Thoracic aorta (tissue), 2 donors: ENCODE data around the gene CHD6. TPM values are rescaled to one million over a fixed set of nuclear protein-coding genes. Genes with fewer than 3 reads are reported as not detected.
A peak's percentile ranks its signal among the peaks of the same experiment; 100 is the strongest.

Source experiments
- ATAC-seq: fragments of 150-250 bp; one replicate; pipeline ENCODE4 v1.8.0; 2017; ENCODE audit warnings: low read depth; ENCODE audit not compliant: insufficient number of reproducible peaks, low FRiP score
- DNase-seq: peaks from one replicate; pipeline ENCODE4 v3.0.0-alpha.2; 2020; ENCODE audit warnings: low spot score
- H3K27ac ChIP-seq, 2 donors: fragments of 200-600 bp; sonication (generic); 1 replicate in 1 of 2; 2 replicates in 1 of 2; pipeline ENCODE4 v1.5.1; 2016; ENCODE audit warnings: mild to moderate bottlenecking in 2 of 2, moderate library complexity in 2 of 2
- H3K27me3 ChIP-seq: fragments of 200-600 bp; sonication (generic); replicated peaks from 2 replicates; pipeline ENCODE4 v1.6.0; 2016; ENCODE audit warnings: mild to moderate bottlenecking; ENCODE audit not compliant: insufficient read depth
- H3K36me3 ChIP-seq: fragments of 200-600 bp; sonication (generic); one replicate; pipeline ENCODE4 v1.5.1; 2016
- H3K4me1 ChIP-seq, 2 donors: fragments of 200-600 bp; sonication (generic); 1 replicate in 1 of 2; 2 replicates in 1 of 2; pipeline versions ENCODE4 v1.5.1 to v1.6.0; 2016; ENCODE audit warnings: low read depth in 2 of 2, mild to moderate bottlenecking in 1 of 2; ENCODE audit not compliant: control insufficient read depth in 1 of 2
- H3K4me3 ChIP-seq: fragments of 200-600 bp; sonication (generic); 2 replicates; pipeline ENCODE4 v1.5.1; 2016; ENCODE audit warnings: mild to moderate bottlenecking
- H3K9me3 ChIP-seq: fragments of 200-600 bp; sonication (generic); 2 replicates; pipeline ENCODE4 v1.5.1; 2016
- CTCF ChIP-seq: fragments of 200-600 bp; sonication (generic); IDR thresholded peaks from one replicate; pipeline ENCODE4 v1.5.1; 2019; ENCODE audit warnings: antibody characterized with exemption
- total RNA-seq, 2 donors: library from RNA; depleted of rRNA; stranded (reverse); fragments of >200 nt; gene quantifications; one replicate each; pipeline versions ENCODE4 v1.1.0 to v1.2.3, GENCODE V29; 2016

Gene CHD6
- total RNA-seq, 2 donors from 2014 or later = 43.9 to 44.6 TPM

- no peaks in the 10 kb centered on the region for H3K9me3 ChIP-seq
- no peak for DNase-seq
- no peak for TF ChIP-seq CTCF
- H3K27me3 ChIP-seq = no peaks in the 10 kb centered on the region
- H3K27ac ChIP-seq = no peak overlapping the region
- no peaks in the 10 kb centered on the region for H3K4me1 ChIP-seq
- H3K4me3 ChIP-seq = no peak overlapping the region
- H3K36me3 ChIP-seq = peaks cover 58% of the 10 kb centered on the region
- no peak for ATAC-seq
Observed at GRCh38 chr20:41418739-41419293, 199.4 kb downstream of the CHD6 start.

GRCh38 chr20:41418031-41418430 lies 200.1 kb downstream of the CHD6 start:
- H3K27me3 ChIP-seq = no peaks in the 10 kb centered on the region
- H3K4me1 ChIP-seq = no peaks in the 10 kb centered on the region
- DNase-seq (no peak), ATAC-seq (no peak)
- no peak for TF ChIP-seq CTCF
- H3K36me3 ChIP-seq = peaks cover 58% of the 10 kb centered on the region
- no peak overlapping the region for H3K27ac ChIP-seq
- no peaks in the 10 kb centered on the region for H3K9me3 ChIP-seq
- no peak overlapping the region for H3K4me3 ChIP-seq

- Histone ChIP-seq H3K4me1 (peaks cover 0 to 15% of the 10 kb centered on the region in 2 donors), H3K9me3 (no peaks in the 10 kb centered on the region), H3K27ac (no peak overlapping the region), H3K27me3 (no peaks in the 10 kb centered on the region), H3K4me3 (no peak overlapping the region), H3K36me3 (peaks cover 38% of the 10 kb centered on the region)
- ATAC-seq (no peak), DNase-seq (no peak)
- TF ChIP-seq CTCF = no peak
Observed at GRCh38 chr20:41415191-41415590, 203.0 kb downstream of the CHD6 start.

GRCh38 chr20:41413169-41413568 lies 205.0 kb downstream of the CHD6 start:
- Histone ChIP-seq H3K27me3 (no peaks in the 10 kb centered on the region), H3K9me3 (no peaks in the 10 kb centered on the region), H3K36me3 (peaks cover 51% of the 10 kb centered on the region), H3K27ac (no peak overlapping the region), H3K4me3 (no peak overlapping the region), H3K4me1 (peaks cover 0 to 15% of the 10 kb centered on the region in 2 donors)
- TF ChIP-seq CTCF = no peak
- ATAC-seq (no peak), DNase-seq (no peak)

- peaks cover 0 to 15% of the 10 kb centered on the region in 2 donors for H3K4me1 ChIP-seq
- no peak for ATAC-seq
- DNase-seq = no peak
- H3K27ac ChIP-seq = peak overlapping the region; percentile 67 to 78
- H3K36me3 ChIP-seq = peaks cover 49% of the 10 kb centered on the region
- no peaks in the 10 kb centered on the region for H3K9me3 ChIP-seq
- no peak overlapping the region for H3K4me3 ChIP-seq
- TF ChIP-seq CTCF = no peak
- no peaks in the 10 kb centered on the region for H3K27me3 ChIP-seq
Observed at GRCh38 chr20:41412324-41413120, 205.7 kb downstream of the CHD6 start.
